Measurements from ENCODE around the gene TXK. TPM values are rescaled to one million over a fixed set of nuclear protein-coding genes. Genes with fewer than 3 reads are reported as not detected.

Gene TXK
- total RNA-seq, 1 donor from 2014 or later, result 4.7 TPM

DNA sequence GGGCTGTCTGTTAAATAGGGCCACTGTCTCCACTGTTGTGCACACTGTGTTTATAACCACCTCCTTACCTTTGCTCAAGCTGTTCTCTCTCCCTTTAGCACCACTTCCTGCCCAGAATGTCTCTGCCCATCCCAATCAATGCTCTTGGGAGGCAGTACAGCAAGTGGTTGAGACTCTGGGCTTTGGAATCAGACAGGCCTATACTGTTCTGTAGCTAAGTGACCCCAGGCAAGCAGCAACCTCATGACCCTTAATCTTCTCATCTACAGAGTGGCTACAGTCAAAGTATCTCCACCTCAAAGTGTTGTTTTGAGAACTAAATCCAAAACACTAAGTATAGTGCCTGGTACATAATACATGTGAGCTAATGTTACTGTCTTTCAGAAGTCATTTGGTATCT is 3.8 kb upstream of the TXK start:
- DNase-seq (ENCODE audit: low read depth), result no peak

DNA sequence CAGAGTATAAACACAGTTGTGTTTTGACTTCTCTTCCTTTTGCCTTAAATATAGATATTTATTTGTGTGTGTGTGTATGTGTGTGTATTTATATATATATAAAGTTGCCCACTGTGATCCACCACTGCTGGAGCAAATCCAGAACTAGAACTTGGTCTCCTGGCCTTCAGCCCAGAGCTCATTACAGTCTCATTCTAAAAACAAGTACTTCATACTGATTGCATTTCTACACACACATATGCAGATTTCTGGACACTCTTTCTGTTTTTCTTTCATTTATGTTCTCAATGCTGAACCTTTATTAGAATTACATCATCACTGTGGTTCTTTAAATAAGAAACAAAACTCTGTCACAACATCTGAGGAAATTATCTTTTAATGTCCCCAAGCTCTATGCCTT is 381 bp downstream of the TXK start:
- DNase-seq (ENCODE audit: low read depth), result peak; percentile 12

DNA sequence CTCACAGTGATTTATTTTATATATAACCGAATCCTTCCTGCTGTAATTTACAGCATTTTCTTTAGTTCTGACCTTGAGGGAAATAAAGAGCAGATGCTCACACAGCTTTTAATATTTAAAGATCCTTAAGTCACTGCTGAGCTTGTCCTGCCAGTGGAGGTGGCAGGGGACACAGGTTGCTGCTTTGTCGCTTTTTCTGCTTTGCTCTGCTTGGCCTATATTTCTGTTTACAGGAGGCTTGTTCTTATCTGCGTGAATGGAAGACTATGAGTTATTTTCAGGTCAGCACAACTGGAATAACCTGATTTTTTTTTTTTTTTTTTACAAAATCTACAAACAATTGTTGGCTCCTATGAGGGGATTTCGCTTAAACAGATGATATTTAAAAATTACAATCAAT is 2.3 kb downstream of the TXK start:
- no peak for DNase-seq (ENCODE audit: low read depth)

DNA sequence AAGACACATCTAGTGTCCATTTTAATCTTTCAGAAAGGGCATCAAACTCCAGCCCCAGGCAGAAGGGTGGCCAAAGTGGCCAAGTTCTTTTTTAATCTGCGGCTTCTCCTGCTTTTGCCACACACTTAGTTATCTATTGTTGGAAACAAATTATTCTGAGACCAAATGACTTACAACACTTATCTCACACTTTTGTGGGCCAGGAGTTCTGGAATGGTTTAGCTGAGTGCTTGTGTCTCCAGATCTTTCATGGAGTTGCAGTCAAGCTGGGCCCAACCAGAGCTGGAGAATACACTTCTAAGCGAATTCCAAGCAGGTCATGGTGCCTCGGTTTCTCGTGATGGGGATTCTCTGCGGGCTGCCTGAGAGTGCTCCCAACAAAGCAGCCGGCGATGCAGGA is 4.0 kb downstream of the TXK start:
- peak; percentile 23 for DNase-seq (ENCODE audit: low read depth)

DNA sequence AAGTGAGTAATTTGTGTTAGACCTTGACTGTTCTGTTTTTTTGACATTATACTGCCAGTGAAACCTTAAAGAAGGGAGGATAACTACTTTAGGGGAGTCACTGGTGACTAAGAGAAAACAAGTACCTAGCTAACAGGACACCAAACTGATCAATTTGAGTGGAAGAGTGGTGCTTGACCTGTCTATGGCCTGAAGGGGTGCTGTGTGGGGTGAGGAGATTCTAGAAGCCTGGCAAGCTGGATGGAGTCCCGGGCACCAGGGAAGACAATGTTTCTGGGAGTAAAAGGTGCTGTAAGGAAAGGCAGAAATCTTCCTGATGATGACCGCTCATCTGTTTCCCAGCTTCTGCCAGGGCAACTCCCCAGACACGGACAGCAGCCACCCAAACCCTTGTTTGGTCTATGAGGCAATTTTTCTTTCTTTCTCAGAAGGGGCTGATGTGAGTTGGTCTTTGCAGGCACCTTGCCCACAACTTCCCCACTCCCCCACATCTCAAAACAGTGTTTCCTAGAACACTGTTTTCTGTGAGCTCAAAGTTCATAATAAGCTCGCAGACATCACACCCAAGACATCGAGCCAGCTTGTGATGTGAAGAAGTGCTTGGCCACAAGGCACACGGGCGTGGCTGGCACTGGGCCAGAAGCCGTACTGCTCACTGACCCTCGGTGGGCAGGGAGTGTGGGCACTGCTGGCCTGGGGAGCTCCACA is 4.6 kb downstream of the TXK start:
- DNase-seq (ENCODE audit: low read depth), result peak; percentile 76

DNA sequence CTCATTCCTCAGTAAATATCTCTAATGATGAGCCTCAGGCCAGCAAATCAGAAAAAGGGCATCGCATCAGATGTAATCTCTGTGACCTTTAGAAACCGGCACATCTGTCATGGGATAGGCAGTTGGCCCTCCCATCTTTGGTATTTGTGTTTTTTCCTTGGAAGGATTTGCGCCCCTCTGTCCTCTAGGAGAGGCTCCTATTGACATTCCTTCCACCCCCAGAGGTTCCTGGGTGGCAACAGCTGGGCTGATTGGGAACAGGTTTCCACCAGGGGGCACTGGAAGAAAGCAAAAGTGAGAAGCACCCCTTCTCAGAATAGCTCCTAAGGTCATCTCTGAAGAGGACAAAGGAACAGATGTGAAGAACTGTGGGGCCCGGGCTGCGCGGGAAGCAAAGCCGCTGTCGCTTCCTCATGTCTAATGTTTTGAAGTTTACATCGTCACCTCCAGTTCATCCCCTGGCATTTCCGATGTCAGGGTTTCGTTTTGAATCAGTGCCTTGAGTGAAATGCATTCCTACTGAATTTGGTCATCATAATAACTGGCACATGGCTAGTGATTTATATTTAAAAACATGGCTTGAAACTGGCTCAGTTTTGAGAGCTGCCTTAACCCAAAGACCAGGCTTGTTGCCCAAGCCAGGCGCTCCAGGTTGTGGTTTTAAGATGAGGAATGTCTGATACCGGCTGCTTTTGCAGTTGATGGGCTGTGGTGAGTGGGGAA is 6.2 kb downstream of the TXK start:
- peak; percentile 92 for DNase-seq (ENCODE audit: low read depth)

DNA sequence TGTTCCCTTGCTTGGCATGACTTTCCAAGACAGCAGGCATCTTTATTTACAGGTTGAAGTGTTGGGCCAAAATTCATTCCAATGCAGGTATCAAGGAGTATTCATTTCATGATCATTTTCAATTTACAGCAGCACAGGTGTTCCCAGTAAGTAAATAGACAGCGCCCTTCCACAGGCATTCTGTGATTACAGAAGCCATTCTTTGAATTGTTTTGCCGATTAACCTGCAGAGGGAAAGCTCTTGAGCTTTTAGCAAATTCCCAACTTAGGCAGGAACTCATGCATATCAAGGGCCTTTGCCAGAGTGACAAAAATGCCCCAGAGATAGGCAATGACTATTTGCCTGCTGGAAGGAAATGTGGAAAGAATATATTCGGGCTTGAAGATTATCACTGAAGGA is 6.8 kb downstream of the TXK start:
- peak; percentile 50 for DNase-seq (ENCODE audit: low read depth)

DNA sequence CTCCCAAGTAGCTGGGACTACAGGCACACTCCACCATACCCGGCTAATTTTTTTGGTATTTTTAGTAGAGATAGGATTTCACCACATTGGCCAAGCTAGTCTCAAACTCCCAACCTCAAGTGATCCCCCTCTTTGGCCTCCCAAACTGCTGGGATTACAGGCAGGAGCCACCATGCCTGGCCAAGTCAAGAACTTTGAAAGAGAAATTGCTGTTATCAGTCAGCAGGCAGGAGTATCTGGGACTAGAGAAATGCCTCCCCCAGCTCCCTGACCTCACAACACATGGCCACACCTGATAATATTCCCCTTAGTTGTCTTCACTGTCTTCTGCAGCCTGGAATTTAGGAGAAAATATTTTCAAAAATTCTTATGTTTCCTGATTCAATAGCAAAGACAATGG is 7.4 kb downstream of the TXK start:
- DNase-seq (ENCODE audit: low read depth), result no peak

DNA sequence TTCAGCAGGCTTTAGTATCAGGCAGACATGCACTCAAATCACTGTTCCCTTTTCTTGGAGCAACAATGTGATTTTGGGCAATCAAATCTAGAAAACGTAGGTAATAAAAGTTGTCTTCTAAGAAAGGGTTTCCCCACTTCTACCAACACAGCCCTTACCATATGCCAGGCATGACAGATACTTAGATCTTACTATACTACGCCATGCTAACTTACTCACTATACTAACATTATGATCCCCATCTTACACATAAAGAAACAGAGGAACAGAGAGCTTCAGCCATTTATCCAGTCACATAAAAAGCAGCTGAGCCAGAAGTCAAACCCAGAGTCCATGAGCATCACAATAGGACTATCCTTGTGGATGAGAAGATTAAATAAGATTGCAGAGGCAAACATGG is 9.2 kb downstream of the TXK start:
- no peak for DNase-seq (ENCODE audit: low read depth)

DNA sequence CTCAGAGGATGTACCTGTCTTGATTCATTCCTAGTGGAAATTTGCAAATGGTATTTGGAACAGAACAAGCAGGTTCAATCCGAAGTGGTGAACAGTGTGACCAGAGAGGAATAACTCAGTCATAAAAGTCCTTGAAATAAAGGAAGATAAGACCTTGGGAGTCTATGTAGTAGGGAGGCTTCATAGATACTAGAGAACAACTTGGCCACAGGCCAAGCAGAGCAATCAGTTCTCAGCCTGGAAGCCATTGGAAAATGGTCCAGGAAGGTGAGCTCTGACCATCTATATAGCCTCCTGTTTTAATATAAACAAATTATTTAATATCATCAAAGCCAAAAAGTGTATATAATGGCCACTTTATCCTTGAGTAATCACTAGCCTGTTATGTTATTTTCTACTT is 11.3 kb downstream of the TXK start:
- DNase-seq (ENCODE audit: low read depth), result no peak

DNA sequence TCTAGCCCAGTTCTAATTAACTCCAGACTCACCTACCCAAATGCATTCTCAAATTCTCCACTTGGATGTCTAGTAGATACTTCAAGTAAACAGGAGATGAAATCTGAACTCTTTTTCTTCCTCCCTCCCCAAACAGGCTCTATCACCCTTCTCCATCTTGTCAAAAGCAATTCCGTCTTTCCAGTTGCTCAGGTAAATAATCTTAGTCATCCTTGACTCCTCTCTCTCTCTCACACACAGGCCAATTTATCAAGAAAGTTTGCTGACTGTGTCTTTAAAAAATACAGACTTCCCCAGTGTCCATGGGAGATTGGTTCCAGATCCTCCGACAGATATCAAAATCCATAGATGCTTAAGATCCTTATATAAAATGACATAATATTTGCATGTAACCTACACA is 12.9 kb downstream of the TXK start:
- DNase-seq (ENCODE audit: low read depth), result no peak

DNA sequence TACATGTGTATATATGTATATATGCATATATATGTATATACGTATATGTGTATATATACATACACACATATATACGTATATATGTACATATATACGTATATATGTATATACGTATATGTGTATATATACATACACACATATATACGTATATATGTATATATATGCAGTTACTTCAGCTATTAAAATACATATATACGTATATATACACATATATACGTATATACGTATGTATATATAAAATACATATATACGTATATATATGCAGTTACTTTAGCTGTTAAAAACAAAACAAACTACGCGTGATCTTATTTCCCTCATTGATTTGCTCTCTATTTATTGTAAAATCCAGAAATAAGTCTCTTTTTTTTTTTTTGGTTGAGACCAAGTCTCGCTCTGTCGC is 13.9 kb downstream of the TXK start:
- DNase-seq (ENCODE audit: low read depth), result no peak

DNA sequence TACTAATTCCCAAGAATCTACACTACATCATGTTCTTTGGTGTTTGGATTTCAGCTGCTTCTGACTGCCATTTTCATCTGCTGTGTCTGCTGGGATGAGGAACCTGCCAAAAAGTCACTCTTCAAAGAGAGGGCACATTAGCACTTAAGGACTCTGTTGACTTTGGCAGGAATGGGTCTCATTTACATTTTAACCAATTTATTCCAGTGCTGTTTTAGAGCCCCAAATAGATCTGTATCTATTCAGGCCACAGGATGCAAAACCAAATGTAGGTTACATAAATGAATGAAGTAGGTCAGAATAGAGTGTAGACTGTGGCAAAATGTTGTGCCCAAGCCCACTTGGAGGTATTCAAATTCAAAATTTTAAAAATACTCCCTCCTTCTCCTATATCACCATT is 14.4 kb downstream of the TXK start:
- no peak for DNase-seq (ENCODE audit: low read depth)

DNA sequence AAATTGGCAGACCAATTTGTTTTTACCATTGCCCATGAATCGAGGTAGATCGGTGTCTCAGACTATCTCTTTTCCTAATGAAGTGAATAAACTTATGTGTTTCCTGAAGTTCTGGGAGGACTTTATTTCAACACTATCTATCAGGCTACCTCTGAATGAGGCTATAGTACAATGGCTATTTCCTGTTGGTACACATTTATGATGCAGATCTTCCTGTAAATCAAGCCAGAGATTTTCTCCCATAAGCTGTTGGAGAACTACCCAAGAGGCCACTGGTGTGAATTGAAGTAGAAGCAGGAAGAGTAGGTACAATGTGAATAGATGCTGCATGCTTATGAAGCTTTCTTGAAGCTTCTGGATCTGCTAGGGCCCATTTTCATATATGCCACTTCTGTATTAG is 16.0 kb downstream of the TXK start:
- no peak for DNase-seq (ENCODE audit: low read depth)

DNA sequence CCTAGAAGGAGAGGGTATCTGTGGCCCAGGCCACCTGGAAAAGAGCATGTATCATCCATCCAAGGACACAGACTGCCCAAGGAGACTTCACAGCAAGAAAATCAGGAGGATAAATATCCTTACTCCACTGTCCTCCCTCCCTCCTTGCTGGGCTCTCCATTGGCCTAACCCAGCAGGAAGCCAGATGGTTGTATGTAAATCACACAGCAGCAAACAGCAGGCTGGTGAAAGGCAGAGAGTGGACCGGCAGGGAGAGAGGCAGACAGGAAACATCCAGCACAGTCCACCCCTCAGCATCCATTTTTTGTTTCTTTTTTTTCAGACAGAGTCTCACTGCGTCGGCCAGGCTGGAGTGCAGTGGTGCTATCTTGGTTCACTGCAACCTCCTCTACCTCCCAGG is 17.5 kb downstream of the TXK start:
- no peak for DNase-seq (ENCODE audit: low read depth)

DNA sequence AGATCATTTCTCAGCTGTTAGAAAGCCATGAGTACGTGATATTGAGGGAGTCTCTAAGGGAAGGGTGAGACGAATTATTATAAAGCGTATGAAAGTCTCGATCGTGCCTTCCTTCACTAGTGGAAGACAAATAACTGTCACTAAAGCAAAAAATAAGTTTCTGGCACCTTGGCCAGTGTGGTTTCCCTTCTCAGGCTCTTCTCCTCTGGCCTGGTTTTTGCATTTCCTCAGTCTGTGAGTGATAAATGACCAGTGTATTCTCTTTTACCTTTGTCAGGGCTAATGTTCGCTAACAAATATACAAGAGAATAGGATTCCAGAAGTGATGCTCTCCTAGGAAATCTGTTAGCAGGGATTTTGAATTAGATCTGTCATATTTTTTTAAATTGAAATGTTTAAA is 19.6 kb downstream of the TXK start:
- DNase-seq (ENCODE audit: low read depth), result no peak

DNA sequence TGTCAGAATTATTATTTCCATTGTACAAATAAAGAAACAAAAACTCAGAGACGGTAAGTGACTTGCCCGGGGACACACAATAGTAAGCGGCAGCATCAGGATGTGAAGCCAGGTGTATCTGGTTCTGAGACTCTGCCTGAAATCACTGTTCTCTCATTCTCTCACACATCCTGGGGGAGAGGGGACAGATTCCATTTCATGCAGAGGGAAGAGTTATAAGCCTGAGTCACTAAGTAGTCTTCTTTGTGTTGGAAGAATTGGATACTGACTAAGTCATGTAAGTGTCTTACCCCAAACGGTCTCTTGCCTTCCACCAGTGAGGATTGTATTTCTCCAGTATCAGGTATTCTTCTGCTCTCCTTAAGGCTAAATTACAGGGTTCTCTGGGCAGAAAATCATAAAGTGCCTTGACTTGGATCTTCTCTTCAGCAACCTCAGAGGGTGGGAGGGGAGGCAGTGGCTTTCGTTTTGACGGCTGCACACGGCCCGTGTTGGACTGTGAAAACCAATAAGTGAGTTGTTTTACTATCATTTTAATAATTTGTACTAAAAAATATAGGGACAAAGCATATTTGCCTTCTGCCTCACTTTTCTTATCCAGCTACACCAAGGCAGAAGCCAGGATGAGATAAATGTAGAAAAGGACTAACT is 21.9 kb downstream of the TXK start:
- DNase-seq (ENCODE audit: low read depth), result peak; percentile 46

DNA sequence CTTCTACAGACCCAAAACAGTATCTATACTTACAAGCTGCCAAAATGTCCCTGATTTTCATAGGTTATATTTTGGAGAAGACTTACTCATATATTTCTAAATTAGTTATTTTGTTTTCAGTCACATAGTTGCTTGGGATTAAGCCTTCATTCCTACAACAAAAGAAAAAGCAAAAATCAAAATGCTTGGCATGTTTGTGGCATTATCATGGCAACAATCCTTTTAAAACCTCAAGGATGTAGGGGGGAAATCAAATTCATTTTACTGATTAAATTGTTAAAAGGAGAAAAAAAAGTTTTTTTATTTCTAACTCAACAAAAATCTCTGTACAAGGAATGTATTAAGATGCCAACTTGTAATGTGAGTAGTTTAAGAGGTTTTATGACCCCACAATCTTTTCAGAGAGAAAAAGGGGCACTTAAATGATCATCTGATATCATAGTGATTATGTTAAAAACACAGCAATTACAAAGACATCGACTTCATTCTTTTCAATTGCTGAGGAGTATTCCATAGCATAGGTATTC is 23.5 kb downstream of the TXK start:
- DNase-seq (ENCODE audit: low read depth), result no peak

DNA sequence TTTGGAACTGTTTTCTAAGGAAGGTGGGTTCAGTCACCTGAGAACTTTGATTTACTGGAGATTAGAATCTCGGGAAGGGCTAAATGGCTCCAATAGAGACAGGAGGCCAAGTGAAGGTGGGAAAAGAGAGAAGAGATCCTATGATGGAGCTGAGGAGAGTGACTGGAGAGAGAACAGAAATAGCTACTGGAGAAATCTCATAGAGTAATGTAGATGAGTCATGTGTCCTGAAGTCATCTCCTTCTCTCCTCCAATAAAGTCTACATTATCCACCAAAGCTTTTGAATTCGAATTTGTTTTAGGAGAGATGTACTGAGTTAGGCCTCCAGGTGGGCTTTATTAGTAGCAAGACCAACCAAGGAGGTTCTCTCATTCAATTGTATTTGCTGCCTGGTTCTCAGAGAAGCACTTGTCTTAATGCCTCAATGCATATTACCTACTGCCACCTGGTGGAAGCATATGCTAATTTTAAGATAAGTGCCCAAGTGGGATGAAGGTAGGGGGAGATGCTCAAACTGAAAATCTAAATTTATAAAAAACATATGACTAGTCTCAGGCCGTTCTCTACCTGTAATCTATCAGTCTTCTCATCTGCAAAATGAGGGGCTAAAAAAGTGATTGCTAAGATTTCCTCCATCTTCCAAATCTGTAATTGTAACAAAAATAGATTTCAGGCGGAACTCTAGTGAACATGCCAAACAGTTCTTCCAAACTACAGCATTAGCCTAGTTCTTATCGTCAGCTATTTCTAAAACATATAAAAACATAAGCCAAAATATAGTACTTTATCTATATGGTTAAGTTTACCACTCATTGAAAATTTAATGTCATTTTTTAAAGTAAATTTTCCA is 24.4 kb downstream of the TXK start:
- DNase-seq (ENCODE audit: low read depth), result peak; percentile 75

DNA sequence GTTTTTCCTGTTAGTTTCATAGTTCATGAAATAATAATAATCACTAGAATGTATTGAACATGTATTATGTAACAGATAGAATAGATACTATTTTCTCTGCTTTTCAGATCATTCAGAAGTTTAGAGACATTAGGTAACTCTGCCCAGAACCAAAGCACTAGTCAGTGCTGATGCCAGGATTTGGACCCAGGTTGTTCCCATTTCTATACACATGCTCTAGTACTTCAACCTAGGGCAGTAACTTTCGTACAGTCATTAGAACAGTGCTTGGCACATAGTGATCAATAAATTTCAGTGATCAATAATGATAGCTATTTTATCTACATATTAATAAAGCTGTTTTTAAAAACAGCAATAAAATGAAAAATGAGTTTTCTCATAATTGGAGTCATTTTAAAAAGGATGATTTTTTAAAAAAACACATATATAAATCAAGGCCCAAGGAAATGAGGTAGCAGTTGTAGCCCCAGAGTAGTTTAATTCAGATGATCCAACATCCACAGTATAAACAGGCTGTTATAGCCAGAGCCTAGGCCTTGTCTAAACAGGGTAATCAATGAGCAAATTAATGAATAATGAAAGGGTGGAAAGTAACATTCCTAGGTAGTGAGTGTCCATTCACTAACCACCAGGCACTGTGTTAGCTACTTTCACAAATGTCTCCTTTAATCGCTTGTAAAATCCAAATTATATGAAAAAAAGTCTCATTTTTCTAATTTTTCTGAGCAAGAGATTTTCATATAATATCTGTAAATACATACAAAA is 25.6 kb downstream of the TXK start:
- peak; percentile 88 for DNase-seq (ENCODE audit: low read depth)

DNA sequence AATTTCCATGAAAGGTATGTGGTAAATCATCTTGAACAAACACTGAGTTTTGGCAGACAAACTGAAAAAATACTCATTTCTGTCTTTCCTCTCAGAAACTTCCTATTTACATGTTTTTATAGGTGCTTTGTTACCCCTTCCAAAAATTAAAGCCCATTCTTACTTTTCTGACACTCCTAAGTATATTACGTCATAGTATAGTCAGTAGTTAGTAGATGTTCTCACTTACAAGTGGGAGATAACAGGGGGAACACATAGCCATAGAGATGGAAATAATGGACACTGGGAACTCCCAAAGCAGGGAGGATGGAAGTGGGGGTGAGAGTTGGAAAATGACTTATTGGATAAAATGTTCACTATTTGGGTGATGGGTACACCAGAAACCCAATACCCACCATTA is 28.8 kb downstream of the TXK start:
- no peak for DNase-seq (ENCODE audit: low read depth)
